NCI-H2029 (cell line): ENCODE measurements around the gene RNF31.
"Not testable (repeated sequence)": the region's sequence is repeated elsewhere in the genome, so short reads cannot be mapped to it uniquely, and the experiment has no call there.

ENCODE experiments used
- DNase-seq: peaks from one replicate; lab custom pipeline; 2025; lab: John Stamatoyannopoulos, UW

Gene RNF31

DNA sequence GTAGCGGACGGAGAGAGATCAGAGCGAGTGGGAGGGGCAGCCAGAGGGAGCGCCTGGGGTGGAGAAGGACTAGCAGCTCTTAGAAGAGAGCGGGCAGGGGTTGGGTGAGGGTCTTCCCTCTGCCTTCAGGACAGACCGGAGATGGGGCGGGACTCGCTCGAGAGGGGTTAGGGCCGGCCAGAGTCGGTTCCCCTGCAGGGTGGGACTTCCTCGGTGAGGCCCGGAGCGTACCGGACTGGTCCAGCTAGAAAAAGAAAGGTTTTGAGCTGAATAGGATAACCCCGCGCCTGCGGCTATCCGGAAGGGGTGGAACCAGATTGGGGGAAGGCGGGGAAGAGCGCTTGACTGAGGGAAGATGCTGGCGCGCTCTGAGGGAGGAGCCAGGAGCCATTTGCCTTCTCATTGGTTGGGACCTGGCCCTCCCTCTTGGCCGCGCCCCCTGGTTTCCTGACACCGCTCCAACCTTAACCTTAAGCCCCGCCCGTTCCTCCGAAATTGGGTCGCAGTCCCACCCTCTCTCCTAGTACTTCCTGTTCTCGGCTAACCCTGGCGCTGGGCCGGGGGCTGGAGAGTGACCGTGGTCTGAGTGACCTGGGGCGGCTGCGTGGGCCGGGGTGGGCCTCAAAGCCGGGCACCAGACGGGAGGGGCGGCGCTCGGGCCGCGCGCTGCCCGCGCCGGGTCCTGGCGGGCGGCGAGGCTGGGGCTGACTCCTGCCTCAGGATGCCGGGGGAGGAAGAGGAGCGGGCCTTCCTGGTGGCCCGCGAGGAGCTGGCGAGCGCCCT, at the start of gene RNF31:
Gene RNF31, plus strand, starts transcription at position 521 of the 783 bp plus-strand sequence. Its CDS starts 201 bp downstream, at position 722.
- peak; percentile 98 for DNase-seq

- no peak for DNase-seq
These were observed 48.9 kb upstream of the RNF31 start for GRCh38 chr14:24098229-24098926.

DNA sequence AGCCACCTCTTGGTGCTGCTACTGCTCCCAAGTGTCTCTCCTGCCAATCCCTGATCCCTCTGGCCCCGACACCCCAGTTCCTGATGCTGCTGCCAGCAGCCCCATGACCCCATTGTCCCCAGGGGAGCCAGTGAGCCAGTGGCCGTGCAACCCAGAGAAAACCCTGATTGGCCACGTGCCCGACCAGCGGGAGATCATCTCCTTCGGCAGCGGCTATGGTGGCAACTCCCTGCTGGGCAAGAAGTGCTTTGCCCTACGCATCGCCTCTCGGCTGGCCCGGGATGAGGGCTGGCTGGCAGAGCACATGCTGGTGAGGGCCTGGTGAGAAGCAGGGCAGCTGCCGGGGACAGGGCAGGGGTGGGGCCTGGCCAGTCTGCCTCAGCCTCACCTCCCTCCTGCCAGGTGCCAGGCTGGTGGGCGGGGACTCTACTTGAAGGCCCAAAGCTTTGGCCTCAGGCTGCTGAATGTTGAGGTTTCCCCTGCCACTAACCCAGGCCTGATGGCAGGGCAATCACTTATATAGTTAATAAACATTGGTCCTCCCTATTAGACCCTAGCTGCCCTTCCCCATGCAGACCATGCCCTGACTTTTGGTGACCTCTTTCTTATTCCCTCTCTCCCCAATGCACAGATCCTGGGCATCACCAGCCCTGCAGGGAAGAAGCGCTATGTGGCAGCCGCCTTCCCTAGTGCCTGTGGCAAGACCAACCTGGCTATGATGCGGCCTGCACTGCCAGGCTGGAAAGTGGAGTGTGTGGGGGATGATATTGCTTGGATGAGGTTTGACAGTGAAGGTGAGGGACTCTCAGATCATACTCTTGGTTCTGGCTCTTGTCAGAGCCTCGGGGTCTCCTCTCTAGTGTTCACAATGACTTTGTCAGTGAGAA, 48.1 kb upstream of the RNF31 start:
- DNase-seq, result no peak

DNA sequence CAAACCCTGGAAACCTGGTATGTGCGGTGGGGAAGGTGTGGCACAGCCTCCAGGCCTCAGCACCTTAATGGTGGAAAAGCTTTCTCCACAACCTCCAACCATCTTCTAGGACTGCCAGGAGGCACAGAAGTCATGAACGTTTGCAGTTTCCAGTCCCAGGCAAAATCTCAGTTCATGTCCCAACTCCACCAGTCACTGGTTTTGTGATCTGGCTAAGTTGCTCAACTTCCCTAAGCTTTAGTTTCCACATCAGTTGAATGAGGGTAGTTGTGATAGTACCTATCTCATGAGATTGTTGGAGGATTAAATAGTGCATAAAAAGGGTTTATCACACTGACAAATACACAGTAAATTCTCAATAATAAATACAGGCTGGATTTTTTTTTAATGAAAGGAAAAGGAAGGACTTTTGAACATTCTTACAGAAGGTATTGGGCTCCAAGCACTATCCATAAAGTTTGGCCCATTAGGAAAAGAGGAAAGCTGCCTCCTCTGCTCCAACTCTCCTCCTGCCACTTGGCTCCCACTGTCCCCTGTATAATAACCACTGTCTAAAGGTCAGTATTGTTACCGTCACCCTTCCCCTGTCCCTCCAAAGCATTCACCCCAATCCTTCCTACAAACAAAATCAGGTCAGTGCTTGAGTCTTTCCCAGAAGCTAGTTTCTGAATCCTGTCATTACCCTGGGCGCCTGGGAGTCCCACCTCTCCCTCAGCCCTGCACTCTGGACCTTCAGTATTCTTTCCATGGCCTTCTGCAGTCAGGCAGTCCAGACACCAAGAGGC, 46.9 kb upstream of the RNF31 start:
- DNase-seq, result no peak

GRCh38 chr14:24100982-24101494, 46.3 kb upstream of the RNF31 start:
- no peak for DNase-seq

DNA sequence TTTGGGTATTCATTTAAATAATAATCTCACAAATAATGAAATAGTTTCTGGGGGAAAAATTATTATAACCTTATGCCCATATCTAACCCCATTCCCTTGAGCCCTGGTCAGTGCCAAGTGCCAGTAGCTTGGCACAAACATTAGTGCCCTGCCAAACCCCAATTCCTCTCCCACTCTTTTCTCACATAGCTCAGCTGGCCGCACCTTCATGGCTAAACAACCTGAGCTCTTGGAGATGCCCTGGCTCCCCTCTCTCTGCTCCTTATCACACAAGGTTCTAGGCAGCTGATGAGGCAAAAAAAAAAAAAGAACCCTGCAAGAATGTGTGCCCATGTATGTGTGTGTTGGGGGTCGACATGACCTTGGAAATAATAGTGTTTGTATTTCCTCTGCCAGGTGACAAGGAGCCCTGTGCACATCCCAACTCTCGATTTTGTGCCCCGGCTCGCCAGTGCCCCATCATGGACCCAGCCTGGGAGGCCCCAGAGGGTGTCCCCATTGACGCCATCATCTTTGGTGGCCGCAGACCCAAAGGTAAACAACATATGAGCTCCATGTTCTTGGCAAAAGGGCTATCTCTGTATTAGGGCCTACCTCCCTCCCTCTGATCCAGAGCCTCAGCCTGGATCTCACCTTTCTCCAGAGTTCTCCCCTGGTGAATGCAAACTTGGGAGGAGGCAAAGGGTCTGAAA, 44.8 kb upstream of the RNF31 start:
- no peak for DNase-seq

- no peak for DNase-seq
These were observed 43.8 kb upstream of the RNF31 start for GRCh38 chr14:24103451-24103850.

DNA sequence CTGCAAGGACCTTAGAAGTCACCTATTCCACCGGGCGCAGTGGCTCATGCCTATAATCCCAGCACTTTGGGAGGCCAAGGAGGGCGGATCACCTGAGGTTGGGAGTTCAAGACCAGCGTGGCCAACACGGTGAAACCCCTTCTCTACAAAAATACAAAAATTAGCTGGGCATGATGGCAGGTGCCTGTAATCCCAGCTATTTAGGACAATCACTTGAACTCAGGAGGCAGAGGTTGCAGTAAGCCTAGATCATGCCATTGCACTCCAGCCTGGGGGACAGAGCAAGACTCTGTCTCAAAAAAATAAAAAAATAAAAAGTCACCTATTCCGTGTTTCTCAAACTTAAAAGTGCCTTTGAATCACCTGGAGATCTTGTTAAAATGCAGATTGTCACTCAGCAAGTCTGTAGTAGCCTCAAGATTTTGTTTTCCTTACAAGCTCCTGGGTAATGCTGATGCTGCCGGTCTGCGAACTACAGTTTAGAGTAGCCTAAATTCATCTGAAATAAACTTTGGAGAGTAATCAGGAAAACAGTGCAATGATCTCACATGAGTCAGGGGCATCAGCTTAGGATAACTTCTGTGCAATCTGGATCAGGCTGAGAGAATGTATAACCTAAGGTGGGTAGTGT, 41.6 kb upstream of the RNF31 start:
- DNase-seq, result not testable (repeated sequence)

- DNase-seq, result no peak
These were observed 40.5 kb upstream of the RNF31 start for GRCh38 chr14:24106672-24107271.

GRCh38 chr14:24108336-24108874, 38.9 kb upstream of the RNF31 start:
- DNase-seq, result no peak

DNA sequence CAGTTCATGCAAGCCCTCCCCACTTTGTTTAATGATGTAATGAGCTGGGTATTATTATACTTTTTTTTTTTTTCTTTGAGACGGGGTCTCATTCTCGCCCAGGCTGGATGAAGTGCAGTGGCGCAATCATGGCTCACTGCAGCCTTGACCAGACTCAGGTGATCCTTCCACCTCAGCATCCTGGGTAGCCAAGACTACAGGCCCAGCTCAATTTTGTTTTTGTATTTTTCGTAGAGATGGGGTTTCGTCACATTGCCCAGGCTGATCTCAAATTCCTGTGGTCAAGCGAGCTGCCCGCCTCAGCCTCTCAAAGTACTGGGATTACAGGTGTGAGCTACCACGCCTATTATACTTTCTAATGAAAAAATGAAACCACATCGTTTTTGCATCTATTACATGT, 37.2 kb upstream of the RNF31 start:
- DNase-seq, result no peak

DNA sequence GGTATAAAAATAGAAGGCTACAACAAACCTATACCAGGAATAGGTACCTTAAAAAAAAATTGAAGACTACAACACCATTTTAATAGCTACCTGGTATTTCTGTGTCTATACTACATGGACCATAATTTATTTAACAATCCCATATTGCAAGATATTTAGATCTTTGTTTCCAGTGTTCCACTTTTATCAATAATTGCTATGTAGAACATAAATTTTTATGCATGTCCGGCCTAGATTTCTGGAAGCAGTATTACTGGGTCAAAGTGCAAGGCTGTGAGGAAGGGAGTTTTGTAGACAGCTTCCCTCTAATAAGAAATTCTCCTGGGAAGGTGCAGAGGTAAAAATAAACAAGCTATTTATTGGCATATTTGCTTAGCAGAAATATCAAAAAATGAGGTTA, 36.8 kb upstream of the RNF31 start:
- no peak for DNase-seq

DNA sequence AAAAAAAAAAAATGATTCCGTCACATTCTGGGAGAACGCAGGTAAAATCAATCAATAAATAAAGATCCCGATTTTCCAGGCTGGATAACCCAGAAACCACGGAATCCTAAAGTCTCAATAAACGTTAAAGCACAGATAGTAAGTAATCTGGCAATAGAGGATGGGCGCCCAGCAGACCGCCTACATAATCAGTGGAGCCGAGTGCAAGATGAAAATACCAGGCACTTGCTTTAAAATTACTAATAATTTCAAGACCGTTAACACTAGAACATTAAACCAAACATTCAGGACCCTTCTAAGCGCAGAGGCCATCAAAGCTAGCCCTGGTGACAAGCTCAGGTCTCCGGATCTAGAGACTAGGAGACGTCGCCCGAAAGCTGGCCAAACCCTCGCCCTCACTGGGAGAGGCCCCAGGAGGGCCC, 33.9 kb upstream of the RNF31 start:
- no peak for DNase-seq

- DNase-seq, result peak; percentile 87
These were observed 33.3 kb upstream of the RNF31 start for GRCh38 chr14:24113801-24114531.

- DNase-seq, result peak; percentile 99
These were observed 32.5 kb upstream of the RNF31 start, which contains the start of the genes DCAF11 and NRL for GRCh38 chr14:24114532-24115421. DCAF11 (plus strand) TSS chr14:24114777; CDS start chr14:24115595, 818 bp downstream. NRL (minus strand) TSS chr14:24114949; CDS start chr14:24082848, 32,101 bp downstream.

GRCh38 chr14:24115422-24116127, 31.7 kb upstream of the RNF31 start:
- DNase-seq, result no peak
